Heart right ventricle (tissue), 16 donors: ENCODE data around the gene NCOA4. TPM values are rescaled to one million over a fixed set of nuclear protein-coding genes. Genes with fewer than 3 reads are reported as not detected.
"Not testable (repeated sequence)": the region's sequence is repeated elsewhere in the genome, so short reads cannot be mapped to it uniquely, and the experiment has no call there.

Experiments used
- ATAC-seq, 8 donors: fragments of 200-7000 bp; cut with Tn5 transposase; one replicate each; pipeline ENCODE4 v1.9.1; 2020; ENCODE audit warnings: mild to moderate bottlenecking in 8 of 8, moderate library complexity in 8 of 8, moderate number of reproducible peaks in 1 of 8
- DNase-seq, 2 donors: peaks; one replicate each; pipeline ENCODE4 v3.0.0-alpha.2; 2020
- H3K27ac ChIP-seq, 10 donors: fragments of 200-600 bp; sonication (generic) in 2 of 10; one replicate each; pipeline versions ENCODE4 v1.5.0 to v1.8.0; 2020 to 2022; ENCODE audit warnings: mild to moderate bottlenecking in 3 of 10
- H3K27me3 ChIP-seq, 7 donors: fragments of 200-600 bp; one replicate each; pipeline ENCODE4 v1.8.0; 2021 to 2022; ENCODE audit warnings: mild to moderate bottlenecking in 2 of 7
- H3K36me3 ChIP-seq, 9 donors: fragments of 200-600 bp; sonication (generic) in 1 of 9; one replicate each; pipeline versions ENCODE4 v1.5.0 to v1.8.0; 2020 to 2022; ENCODE audit warnings: mild to moderate bottlenecking in 2 of 9
- H3K4me1 ChIP-seq, 9 donors: fragments of 200-600 bp; sonication (generic) in 1 of 9; one replicate each; pipeline versions ENCODE4 v1.5.0 to v1.8.0; 2020 to 2022; ENCODE audit warnings: mild to moderate bottlenecking in 4 of 9
- H3K4me3 ChIP-seq, 10 donors: fragments of 200-600 bp; sonication (generic) in 2 of 10; one replicate each; pipeline versions ENCODE4 v1.5.0 to v1.8.0; 2020 to 2022; ENCODE audit warnings: mild to moderate bottlenecking in 7 of 10, moderate library complexity in 2 of 10
- H3K9me3 ChIP-seq, 11 donors: fragments of 200-600 bp in 10 of 11; sonication (generic) in 2 of 11; one replicate each; pipeline versions ENCODE4 v1.5.0 to v1.8.0; 2013 to 2022; ENCODE audit warnings: mild to moderate bottlenecking in 2 of 11, control low read depth in 1 of 11, moderate library complexity in 1 of 11
- CTCF ChIP-seq, 9 donors: fragments of 200-600 bp; sonication (generic) in 2 of 9; IDR thresholded peaks; one replicate each; pipeline versions ENCODE4 v1.5.0 to v1.8.0; 2021 to 2022; ENCODE audit warnings: antibody characterized with exemption in 9 of 9, mild to moderate bottlenecking in 5 of 9, moderate library complexity in 1 of 9
- WGBS, 2 donors: extraction: QIAGEN DNeasy Blood & Tissue Kit; methylation state at CpG; one replicate each; pipeline ENCODE4 v1.1.7; 2013; ENCODE audit warnings: inconsistent platforms in 1 of 2; 5-methylcytosine and 5-hydroxymethylcytosine counted together
- intact Hi-C, 10 donors: fragments of 100-400 bp; cut with DNase I; formaldehyde crosslinking; loops; one replicate each; pipeline versions ENCODE4 v1.11.1 to v1.14.2; 2022
- polyA plus RNA-seq, 2 donors: library from polyadenylated mRNA; stranded (reverse); fragments of 200-250 nt; gene quantifications; one replicate each; pipeline ENCODE4 v1.2.3, GENCODE V29; 2013
- total RNA-seq, 10 donors: library from RNA; stranded (reverse); fragmentation: NEBNext Ultra II Directional in 3 of 10; extraction: Animal tissue kit (Norgen Biotek cat#: 25700) in 3 of 10; gene quantifications; one replicate each; pipeline versions ENCODE4 v1.2.1 to v1.2.4, GENCODE V29; 2021 to 2023
- donor health status: Arrhythmogenic right ventricular cardiomyopathy.
- donor health status: ischemic (EF 13 %, LVEDD 7.1; RV severe dilation, severe dysfunction).
- donor health status: healthy with polysubstance abuse.
- donor health status: DM: no; HTN: yes; CAD: no.
- donor health status: DM: no; HTN: no; CAD: no.
- donor health status: ischemic (EF 25% LVEDD 6.9; RV normal size, moderate dysfunction).
- donor health status: ischemic (EF 25% LVEDD 5.7; RV mildly dilated, moderate dysfunction).
- donor health status: healthy.
- donor health status: DM: yes; HTN: yes; CAD: no.
- donor health status: Ischemic cardiomyopathy.
- donor health status: ischemic (EF 35%, LVEDD 5.7; RV mildly dilated, moderate dysfunction).
- donor health status: nonischemic (EF 11% LVEDD 7.7; RV severe dilation, severe dysfunction).
- donor health status: DM: yes; HTN: yes; CAD: no.
- donor health status: PGD.
- donor health status: ischemic (EF 29% LVEDD 5.4; RV normal size, mild dysfunction).
- donor health status: nonischemic (EF 23%, LVEDD 6.1; RV moderate dilation, normal function).

Gene NCOA4
- total and polyA plus RNA-seq, 12 donors: 36.7 to 287 (median 256) TPM

DNA sequence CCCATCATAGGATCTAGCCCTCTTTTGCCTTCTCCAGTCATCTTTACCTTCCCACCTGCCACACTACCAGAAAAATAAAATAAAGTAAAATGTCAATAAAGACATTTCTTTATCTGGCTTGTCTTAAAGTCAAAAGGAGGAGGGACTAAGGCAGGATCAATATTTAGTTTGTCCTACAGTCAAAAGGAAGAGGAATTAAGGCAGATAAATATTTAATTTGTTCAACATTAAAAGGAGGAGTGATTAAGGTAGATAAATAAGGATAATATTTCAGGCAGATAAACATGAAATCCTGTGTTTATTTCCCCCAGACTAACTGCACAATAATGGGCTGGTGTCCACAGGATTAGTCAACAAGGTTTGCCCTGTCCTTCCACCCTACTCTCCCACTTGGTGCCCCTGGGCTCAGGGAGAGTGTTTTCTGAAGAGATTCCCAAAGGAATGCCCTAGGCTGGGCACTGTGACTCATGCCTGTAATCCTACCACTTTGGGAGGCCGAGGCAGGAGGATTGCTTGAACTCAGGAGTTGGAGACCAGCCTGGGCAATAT lies 33.9 kb upstream of the NCOA4 start:
- intact Hi-C loops: no loop called here
- Histone ChIP-seq H3K4me3 (no peak overlapping the region), H3K36me3 (no peaks in the 10 kb centered on the region), H3K9me3 (no peaks in the 10 kb centered on the region), H3K4me1 (no peaks in the 10 kb centered on the region), H3K27ac (no peak overlapping the region), H3K27me3 (peaks cover 0 to 3% (median 0%) of the 10 kb centered on the region in 7 donors)
- TF ChIP-seq CTCF (IDR thresholded peaks at IDR 0.05): no peak
- 93 to 95% methylated on average over 1 of the region's 1 CpG for WGBS, 2 donors
- DNase-seq: no peak
- ATAC-seq: no peak

DNA sequence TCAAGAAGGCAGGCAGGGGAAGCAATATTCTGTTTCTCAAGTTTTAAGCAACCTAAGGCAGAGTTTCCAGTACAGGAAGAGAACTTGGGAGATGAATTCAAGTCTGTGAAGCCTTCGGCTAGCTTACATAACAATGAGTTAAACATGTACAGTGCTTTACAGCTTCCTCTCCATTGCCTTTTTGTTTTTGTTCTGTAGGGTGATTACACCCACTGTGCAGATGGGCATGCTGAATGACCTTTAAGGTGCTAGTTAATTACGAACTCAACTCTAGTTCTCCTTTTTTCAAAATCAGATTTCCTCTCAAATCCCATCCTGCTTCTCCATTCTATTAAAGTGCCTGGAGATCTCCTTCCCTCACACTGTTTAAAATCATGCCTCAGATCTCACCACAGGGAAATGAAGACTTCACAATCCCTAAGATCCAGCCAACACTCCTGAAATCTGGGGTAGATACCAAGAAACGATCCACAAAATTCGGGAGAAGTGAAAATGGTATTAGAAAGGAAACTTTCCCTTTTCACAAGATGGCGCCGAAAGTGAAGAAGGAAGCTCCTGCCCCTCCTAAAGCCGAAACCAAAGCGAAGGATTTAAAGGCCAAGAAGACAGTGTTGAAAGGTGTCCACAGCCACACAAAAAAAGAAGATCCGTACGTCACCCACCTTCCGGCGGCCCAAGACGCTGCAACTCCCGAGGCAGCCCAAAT lies 32.5 kb upstream of the NCOA4 start:
- TF ChIP-seq CTCF (IDR thresholded peaks at IDR 0.05): no peak
- H3K9me3 ChIP-seq: peaks cover 0 to under 1% (median 0%) of the 10 kb centered on the region in 11 donors
- ATAC-seq (no peak), DNase-seq (no peak)
- H3K4me3 ChIP-seq: no peak overlapping the region
- no peaks in the 10 kb centered on the region for H3K36me3 ChIP-seq
- intact Hi-C loops: no loop called here
- H3K27me3 ChIP-seq: peaks cover 0 to 7% (median 0%) of the 10 kb centered on the region in 7 donors
- no peak overlapping the region for H3K27ac ChIP-seq
- WGBS, 2 donors: 76 to 82% methylated on average over 14 of the region's 14 CpGs
- no peaks in the 10 kb centered on the region for H3K4me1 ChIP-seq

DNA sequence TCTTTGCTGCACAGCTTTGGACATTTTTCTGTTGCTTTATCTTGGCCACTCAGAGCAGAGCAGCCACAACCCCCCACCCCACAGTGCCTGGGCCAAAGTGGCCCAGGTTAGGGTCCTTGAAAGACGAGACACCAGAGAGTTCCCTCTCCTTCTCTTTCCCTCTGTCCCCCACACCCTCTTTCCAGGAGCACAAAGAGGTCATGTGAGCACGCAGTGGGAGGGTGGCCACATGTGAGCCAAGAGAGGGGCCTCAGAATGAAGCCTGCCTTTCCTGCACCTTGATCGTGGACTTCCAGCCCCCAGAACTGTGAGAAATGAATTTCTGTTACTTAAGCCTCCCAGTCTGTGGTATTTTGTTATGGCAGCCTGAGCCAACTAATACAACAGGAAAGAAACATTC lies 30.3 kb upstream of the NCOA4 start:
- ATAC-seq (no peak), DNase-seq (no peak)
- intact Hi-C loops: no loop called here
- Histone ChIP-seq H3K27ac (no peak overlapping the region), H3K27me3 (peaks cover 0 to 7% (median 0%) of the 10 kb centered on the region in 7 donors), H3K36me3 (no peaks in the 10 kb centered on the region), H3K4me1 (no peaks in the 10 kb centered on the region), H3K4me3 (no peak overlapping the region), H3K9me3 (peaks cover 0 to 10% (median 0%) of the 10 kb centered on the region in 11 donors)
- no peak for TF ChIP-seq CTCF (IDR thresholded peaks at IDR 0.05)
- 73 to 76% methylated on average over 3 of the region's 3 CpGs for WGBS, 2 donors

- DNase-seq, ATAC-seq, H3K27me3 ChIP-seq, H3K4me3 ChIP-seq, H3K27ac ChIP-seq, H3K36me3 ChIP-seq, intact Hi-C loops, H3K4me1 ChIP-seq: not testable (repeated sequence)
- H3K9me3 ChIP-seq: peaks cover 0 to 10% (median 0%) of the 10 kb centered on the region in 11 donors
- 94 to 95% methylated on average over 5 of the region's 5 CpGs for WGBS, 2 donors
Measured at GRCh38 chr10:46057927-46058326, 27.5 kb upstream of the NCOA4 start.

GRCh38 chr10:46057038-46057437 lies 26.6 kb upstream of the NCOA4 start:
- Histone ChIP-seq H3K4me3 (no peak overlapping the region), H3K27ac (no peak overlapping the region), H3K4me1 (no peaks in the 10 kb centered on the region), H3K9me3 (peaks cover 0 to 10% (median 0%) of the 10 kb centered on the region in 11 donors), H3K36me3 (no peaks in the 10 kb centered on the region), H3K27me3 (peaks cover 0 to 8% (median under 1%) of the 10 kb centered on the region in 7 donors)
- ATAC-seq (no peak), DNase-seq (no peak)
- intact Hi-C loops: no loop called here
- no peak for TF ChIP-seq CTCF (IDR thresholded peaks at IDR 0.05)
